GM12892 (cell line): ENCODE results near the gene MCUR1.

ENCODE experiments used
- POLR2A ChIP-seq: IDR thresholded peaks from 2 replicates; pipeline ENCODE4 v1.6.1; 2011; ENCODE audit warnings: low read depth, low read length, control low read depth
- POLR2AphosphoS5 ChIP-seq: IDR thresholded peaks from 2 replicates; pipeline ENCODE4 v1.6.1; 2011; ENCODE audit warnings: low read depth, low read length, control low read depth
- TAF1 ChIP-seq: IDR thresholded peaks from 2 replicates; pipeline ENCODE4 v1.6.1; 2011; ENCODE audit warnings: low read depth, mild to moderate bottlenecking, control low read depth, low read length, borderline replicate concordance

DNA sequence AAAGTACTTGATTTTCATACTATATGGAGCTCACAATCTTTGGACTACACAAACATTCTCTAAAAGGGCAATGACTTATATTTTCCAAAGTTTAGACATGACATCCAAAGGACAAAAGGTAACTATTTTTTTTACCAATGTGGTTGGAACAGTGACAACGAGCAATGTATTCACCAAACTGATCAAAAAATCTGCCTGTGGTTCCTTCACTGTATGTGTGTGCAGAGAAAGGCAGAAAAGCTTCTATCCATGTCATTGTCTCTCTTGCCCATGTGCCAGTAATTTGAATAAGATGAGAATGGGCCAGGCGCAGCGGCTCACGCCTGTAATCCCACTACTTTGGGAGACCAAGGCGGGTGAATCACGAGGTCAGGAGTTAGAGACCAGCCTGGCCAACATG lies 25.5 kb downstream of the MCUR1 start:
- TF ChIP-seq POLR2AphosphoS5 (no peak), POLR2A (no peak), TAF1 (no peak)
